Fibroblast of lung (primary cell): Measurements from ENCODE around the gene KLRG1.

ENCODE experiments used
- CTCF ChIP-seq, 2 donors: IDR thresholded peaks in 1 of 2; conservative IDR thresholded peaks in 1 of 2; 1 replicate in 1 of 2; 2 replicates in 1 of 2; pipeline ENCODE4 v1.5.1; 2011 to 2012; ENCODE audit warnings: low read length in 2 of 2, control low read depth in 1 of 2, inconsistent platforms in 1 of 2, low read depth in 1 of 2, mild to moderate bottlenecking in 1 of 2
- EZH2 ChIP-seq: IDR thresholded peaks from 2 replicates; pipeline ENCODE4 v1.5.1; 2012; ENCODE audit warnings: low read length, control low read depth, mild to moderate bottlenecking; ENCODE audit errors: missing control alignments

GRCh38 chr12:8985213-8985754, 4.1 kb upstream of the KLRG1 start:
- TF ChIP-seq CTCF (conservative IDR thresholded peaks at IDR 0.05 in 1 of 2, IDR thresholded peaks at IDR 0.05 in 1 of 2; ENCODE audit: low read depth in 1 of 2, low read length in 2 of 2) (no peak), EZH2 (no peak)
